Measurements from ENCODE around the gene SULT2A1.
"Not testable (repeated sequence)": the region's sequence is repeated elsewhere in the genome, so short reads cannot be mapped to it uniquely, and the experiment has no call there.

SULT2A1 gene

DNA sequence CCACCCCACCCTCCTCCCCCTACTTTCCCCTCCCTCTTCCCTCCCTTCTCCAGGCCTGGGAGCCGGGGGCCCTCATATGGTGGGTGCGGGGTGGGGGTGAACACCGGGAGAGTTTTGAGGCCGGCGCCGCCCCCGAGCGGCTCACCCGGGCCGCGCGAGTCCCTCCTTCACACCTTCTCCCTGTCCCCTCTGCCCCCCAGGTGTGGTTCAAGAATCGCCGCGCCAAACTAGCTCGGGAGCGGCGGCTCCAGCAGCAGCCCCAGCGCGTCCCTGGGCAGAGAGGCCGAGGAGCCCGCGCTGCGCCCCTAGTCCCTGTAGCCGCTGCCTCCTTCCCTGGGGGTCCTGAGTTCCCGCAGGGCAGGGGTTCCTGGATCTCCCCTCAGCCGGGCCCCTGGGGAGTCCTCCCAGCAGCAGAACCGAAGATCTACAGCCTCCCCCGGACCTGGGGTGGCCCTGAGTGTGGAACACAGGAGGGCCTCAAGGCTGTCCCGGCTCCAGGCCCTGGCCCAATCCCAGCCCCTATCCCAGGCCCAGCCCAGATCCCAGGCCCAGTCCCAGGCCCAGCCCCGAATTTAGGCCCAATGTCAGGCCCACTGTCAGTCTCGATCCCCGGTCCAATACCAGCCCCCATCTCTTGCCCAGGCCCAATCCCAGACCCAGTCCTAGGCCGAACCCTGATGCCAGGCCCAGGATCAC, 25.4 kb downstream of the SULT2A1 start:
- Histone ChIP-seq H3K4me2 (ENCODE audit: insufficient read depth, low read length) (no peak overlapping the region), H2AFZ (ENCODE audit: low read depth, low read length) (no peak overlapping the region), H3K9ac (ENCODE audit: low read depth, low read length) (no peak overlapping the region), H4K20me1 (ENCODE audit: insufficient read depth, low read length) (no peaks in the 10 kb centered on the region), H3K27me3 (ENCODE audit: insufficient read depth, low read length, poor library complexity) (no peaks in the 10 kb centered on the region), H3K79me2 (ENCODE audit: insufficient read depth, low read length) (no peaks in the 10 kb centered on the region), H3K36me3 (ENCODE audit: insufficient read depth, low read length) (no peaks in the 10 kb centered on the region), H3K9me3 (ENCODE audit: insufficient read depth, low read length, severe bottlenecking) (no peaks in the 10 kb centered on the region), H3K27ac (ENCODE audit: low read length) (no peak overlapping the region), H3K4me3 (ENCODE audit: low read depth in 1 of 2, low read length in 2 of 2) (no peak overlapping the region), H3K4me1 (ENCODE audit: insufficient read depth, low read length) (no peaks in the 10 kb centered on the region)
- ATAC-seq (ENCODE audit: insufficient read depth, low read depth) = no peak
- DNase-seq = no peak
- TF ChIP-seq EZH2 (IDR thresholded peaks at IDR 0.05; ENCODE audit: borderline replicate concordance, low read depth, low read length, severe bottlenecking) = no peak
- TF ChIP-seq, protein P1, sequence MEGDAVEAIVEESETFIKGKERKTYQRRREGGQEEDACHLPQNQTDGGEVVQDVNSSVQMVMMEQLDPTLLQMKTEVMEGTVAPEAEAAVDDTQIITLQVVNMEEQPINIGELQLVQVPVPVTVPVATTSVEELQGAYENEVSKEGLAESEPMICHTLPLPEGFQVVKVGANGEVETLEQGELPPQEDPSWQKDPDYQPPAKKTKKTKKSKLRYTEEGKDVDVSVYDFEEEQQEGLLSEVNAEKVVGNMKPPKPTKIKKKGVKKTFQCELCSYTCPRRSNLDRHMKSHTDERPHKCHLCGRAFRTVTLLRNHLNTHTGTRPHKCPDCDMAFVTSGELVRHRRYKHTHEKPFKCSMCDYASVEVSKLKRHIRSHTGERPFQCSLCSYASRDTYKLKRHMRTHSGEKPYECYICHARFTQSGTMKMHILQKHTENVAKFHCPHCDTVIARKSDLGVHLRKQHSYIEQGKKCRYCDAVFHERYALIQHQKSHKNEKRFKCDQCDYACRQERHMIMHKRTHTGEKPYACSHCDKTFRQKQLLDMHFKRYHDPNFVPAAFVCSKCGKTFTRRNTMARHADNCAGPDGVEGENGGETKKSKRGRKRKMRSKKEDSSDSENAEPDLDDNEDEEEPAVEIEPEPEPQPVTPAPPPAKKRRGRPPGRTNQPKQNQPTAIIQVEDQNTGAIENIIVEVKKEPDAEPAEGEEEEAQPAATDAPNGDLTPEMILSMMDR (IDR thresholded peaks at IDR 0.05; ENCODE audit: borderline replicate concordance, extremely low read depth, low read length, poor library complexity, severe bottlenecking) = no peak

DNA sequence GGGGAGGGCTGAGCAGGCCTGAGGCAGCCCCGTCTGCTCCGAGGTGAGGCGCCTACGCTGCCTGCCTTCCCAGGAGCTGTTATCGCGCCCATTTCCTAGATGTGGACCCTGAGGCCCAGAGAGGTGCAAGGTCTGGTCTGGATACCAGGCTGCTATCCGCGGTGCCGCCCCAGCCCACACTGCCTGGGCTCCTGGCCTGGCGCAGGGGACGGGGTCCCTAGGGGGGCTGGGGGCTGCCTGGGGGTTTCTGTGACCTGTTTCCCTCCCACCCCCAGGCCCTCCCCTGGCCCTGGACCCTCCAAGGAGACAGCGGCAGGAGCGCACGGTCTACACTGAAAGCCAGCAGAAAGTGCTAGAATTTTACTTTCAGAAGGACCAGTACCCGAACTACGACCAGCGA, 26.3 kb downstream of the SULT2A1 start:
- not testable (repeated sequence) for ATAC-seq (ENCODE audit: insufficient read depth, low read depth); H3K4me3 ChIP-seq (ENCODE audit: low read depth in 1 of 2, low read length in 2 of 2); H3K27ac ChIP-seq (ENCODE audit: low read length); H3K36me3 ChIP-seq (ENCODE audit: insufficient read depth, low read length); H3K9ac ChIP-seq (ENCODE audit: low read depth, low read length); H3K4me1 ChIP-seq (ENCODE audit: insufficient read depth, low read length); H3K9me3 ChIP-seq (ENCODE audit: insufficient read depth, low read length, severe bottlenecking); H2AFZ ChIP-seq (ENCODE audit: low read depth, low read length); H4K20me1 ChIP-seq (ENCODE audit: insufficient read depth, low read length); H3K4me2 ChIP-seq (ENCODE audit: insufficient read depth, low read length); DNase-seq; H3K27me3 ChIP-seq (ENCODE audit: insufficient read depth, low read length, poor library complexity); H3K79me2 ChIP-seq (ENCODE audit: insufficient read depth, low read length)

DNA sequence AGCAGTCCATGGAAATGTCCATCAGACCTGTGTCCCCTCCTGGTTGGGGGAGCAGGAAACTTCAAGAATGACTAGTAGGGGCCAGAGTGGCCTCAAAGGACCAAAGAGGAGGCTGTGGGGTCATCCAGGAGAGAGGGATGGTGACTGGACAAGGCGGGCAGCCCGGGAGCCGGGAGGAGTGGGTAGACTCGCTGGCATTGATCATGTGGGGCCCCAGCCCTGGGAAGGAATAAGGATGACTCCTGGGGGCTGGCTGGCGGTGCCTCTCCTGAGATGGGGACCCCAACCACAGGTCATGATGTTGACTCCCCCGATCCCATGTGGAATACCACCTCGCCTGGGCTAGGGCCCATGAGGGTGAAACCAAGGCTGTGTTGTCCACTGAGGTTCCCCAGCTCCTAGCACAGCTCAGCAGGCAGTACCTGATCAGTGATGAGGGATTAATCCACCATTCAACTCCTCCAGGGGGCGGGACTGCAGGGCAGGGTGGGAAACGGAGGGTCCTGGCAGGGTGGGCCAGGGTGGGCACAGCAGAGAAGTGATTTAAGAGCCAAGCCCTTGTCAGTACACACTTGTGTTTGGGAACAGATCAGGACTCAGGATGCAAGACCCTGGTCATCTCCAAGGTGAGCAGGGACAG, 27.3 kb downstream of the SULT2A1 start, which contains the start of gene TPRX2:
Gene TPRX2 (plus strand): TSS at position 590 of the 640 bp plus-strand sequence. CDS start 12 bp downstream, at position 602.
- H3K4me2 ChIP-seq (ENCODE audit: insufficient read depth, low read length); DNase-seq; H3K27me3 ChIP-seq (ENCODE audit: insufficient read depth, low read length, poor library complexity); H3K9ac ChIP-seq (ENCODE audit: low read depth, low read length); H3K4me3 ChIP-seq (ENCODE audit: low read depth in 1 of 2, low read length in 2 of 2); ATAC-seq (ENCODE audit: insufficient read depth, low read depth); H3K27ac ChIP-seq (ENCODE audit: low read length); H3K9me3 ChIP-seq (ENCODE audit: insufficient read depth, low read length, severe bottlenecking); H3K36me3 ChIP-seq (ENCODE audit: insufficient read depth, low read length); H2AFZ ChIP-seq (ENCODE audit: low read depth, low read length); H3K79me2 ChIP-seq (ENCODE audit: insufficient read depth, low read length); H3K4me1 ChIP-seq (ENCODE audit: insufficient read depth, low read length); H4K20me1 ChIP-seq (ENCODE audit: insufficient read depth, low read length): not testable (repeated sequence)

DNA sequence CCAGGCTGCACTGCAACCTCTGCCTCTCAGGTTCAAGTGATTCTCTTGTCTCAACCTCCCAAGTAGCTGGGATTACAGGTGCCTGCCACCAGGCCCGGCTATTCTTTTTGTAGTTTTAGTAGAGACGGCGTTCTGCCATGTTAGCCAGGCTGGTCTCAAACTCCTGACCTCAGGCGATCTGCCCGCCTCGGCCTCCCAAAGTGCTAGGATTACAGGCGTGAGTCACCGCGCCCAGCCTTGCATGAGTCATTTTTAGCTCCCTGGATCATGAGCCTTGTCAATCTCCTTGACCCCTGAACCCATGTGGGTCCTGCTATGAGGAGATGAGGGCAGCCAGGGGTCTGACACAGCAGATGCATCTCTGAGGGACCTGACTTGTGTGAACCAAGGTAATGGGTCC, 27.9 kb downstream of the SULT2A1 start:
- not testable (repeated sequence) for H4K20me1 ChIP-seq (ENCODE audit: insufficient read depth, low read length); H3K36me3 ChIP-seq (ENCODE audit: insufficient read depth, low read length); DNase-seq; H3K9ac ChIP-seq (ENCODE audit: low read depth, low read length); H3K4me3 ChIP-seq (ENCODE audit: low read depth in 1 of 2, low read length in 2 of 2); H3K27ac ChIP-seq (ENCODE audit: low read length); H3K4me1 ChIP-seq (ENCODE audit: insufficient read depth, low read length); H3K4me2 ChIP-seq (ENCODE audit: insufficient read depth, low read length); ATAC-seq (ENCODE audit: insufficient read depth, low read depth); H3K27me3 ChIP-seq (ENCODE audit: insufficient read depth, low read length, poor library complexity); H2AFZ ChIP-seq (ENCODE audit: low read depth, low read length); H3K9me3 ChIP-seq (ENCODE audit: insufficient read depth, low read length, severe bottlenecking); H3K79me2 ChIP-seq (ENCODE audit: insufficient read depth, low read length)

DNA sequence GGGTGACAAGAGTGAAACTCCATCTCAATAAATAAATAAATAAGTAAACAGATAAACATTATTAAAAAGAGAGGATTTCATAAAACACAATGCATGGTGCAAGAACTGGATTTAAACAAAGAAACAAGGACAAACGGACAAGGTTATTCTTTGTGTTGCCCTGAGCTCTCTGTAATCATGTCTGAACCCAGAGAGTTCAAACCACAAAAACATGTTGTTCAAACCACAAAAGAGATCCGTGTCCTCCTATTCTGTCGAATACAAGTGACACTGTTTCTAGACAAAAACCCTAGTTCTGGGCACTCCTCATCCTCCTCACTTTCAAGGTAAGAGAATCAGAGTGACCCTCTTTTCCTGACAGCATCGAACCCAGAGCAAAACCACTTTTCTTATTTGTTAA, 31.7 kb downstream of the SULT2A1 start:
- TF ChIP-seq, protein P1 (IDR thresholded peaks at IDR 0.05; ENCODE audit: borderline replicate concordance, extremely low read depth, low read length, poor library complexity, severe bottlenecking) = no peak
- no peak for TF ChIP-seq EZH2 (IDR thresholded peaks at IDR 0.05; ENCODE audit: borderline replicate concordance, low read depth, low read length, severe bottlenecking)
- Histone ChIP-seq H3K27me3 (ENCODE audit: insufficient read depth, low read length, poor library complexity) (peaks cover 2% of the 10 kb centered on the region), H3K36me3 (ENCODE audit: insufficient read depth, low read length) (no peaks in the 10 kb centered on the region), H3K27ac (ENCODE audit: low read length) (no peak overlapping the region), H3K4me2 (ENCODE audit: insufficient read depth, low read length) (no peak overlapping the region), H3K9ac (ENCODE audit: low read depth, low read length) (no peak overlapping the region), H2AFZ (ENCODE audit: low read depth, low read length) (no peak overlapping the region), H3K4me3 (ENCODE audit: low read depth in 1 of 2, low read length in 2 of 2) (no peak overlapping the region), H4K20me1 (ENCODE audit: insufficient read depth, low read length) (no peaks in the 10 kb centered on the region), H3K9me3 (ENCODE audit: insufficient read depth, low read length, severe bottlenecking) (no peaks in the 10 kb centered on the region), H3K4me1 (ENCODE audit: insufficient read depth, low read length) (no peaks in the 10 kb centered on the region), H3K79me2 (ENCODE audit: insufficient read depth, low read length) (no peaks in the 10 kb centered on the region)
- ATAC-seq (ENCODE audit: insufficient read depth, low read depth) = no peak
- DNase-seq = no peak
